GM12892 (cell line): ENCODE data around the gene TFAP2E.

ENCODE experiments used
- POLR2A ChIP-seq: IDR thresholded peaks from 2 replicates; pipeline ENCODE4 v1.6.1; 2011; ENCODE audit warnings: low read depth, low read length, control low read depth
- POLR2AphosphoS5 ChIP-seq: IDR thresholded peaks from 2 replicates; pipeline ENCODE4 v1.6.1; 2011; ENCODE audit warnings: low read depth, low read length, control low read depth
- TAF1 ChIP-seq: IDR thresholded peaks from 2 replicates; pipeline ENCODE4 v1.6.1; 2011; ENCODE audit warnings: low read depth, mild to moderate bottlenecking, control low read depth, low read length, borderline replicate concordance

GRCh38 chr1:35564037-35564883 lies 8.9 kb upstream of the TFAP2E start:
- TF ChIP-seq POLR2A, result no peak
- no peak for TF ChIP-seq POLR2AphosphoS5
- TF ChIP-seq TAF1, result no peak
